ENCODE measurements around the gene MFAP4. TPM values are rescaled to one million over a fixed set of nuclear protein-coding genes. Genes with fewer than 3 reads are reported as not detected.

The MFAP4 gene
- total RNA-seq, 1 donor from 2014 or later, result 307 TPM

- Mint-ChIP-seq H3K4me3 (ENCODE audit: unreplicated experiment) (no peak overlapping the region), H3K27ac (ENCODE audit: unreplicated experiment) (no peak overlapping the region), H3K36me3 (ENCODE audit: low read depth) (no peaks in the 10 kb centered on the region), H3K27me3 (ENCODE audit: low read depth) (no peaks in the 10 kb centered on the region), H3K9me3 (ENCODE audit: low read depth) (no peaks in the 10 kb centered on the region), H3K4me1 (ENCODE audit: low read depth) (peaks cover 17% of the 10 kb centered on the region)
- no peak for DNase-seq (ENCODE audit: low spot score)
- no peak for TF ChIP-seq CTCF (IDR thresholded peaks at IDR 0.05)
Measured at GRCh38 chr17:19409066-19409465, 22.1 kb upstream of the MFAP4 start.

- no peak overlapping the region for H3K4me3 Mint-ChIP-seq (ENCODE audit: unreplicated experiment)
- no peak for DNase-seq (ENCODE audit: low spot score)
- no peaks in the 10 kb centered on the region for H3K36me3 Mint-ChIP-seq (ENCODE audit: low read depth)
Measured at GRCh38 chr17:19408346-19408710, 21.3 kb upstream of the MFAP4 start.

GRCh38 chr17:19407601-19408345, 20.8 kb upstream of the MFAP4 start:
- H3K9me3 Mint-ChIP-seq (ENCODE audit: low read depth), result no peaks in the 10 kb centered on the region
- peaks cover 17% of the 10 kb centered on the region for H3K4me1 Mint-ChIP-seq (ENCODE audit: low read depth)
- H3K27ac Mint-ChIP-seq (ENCODE audit: unreplicated experiment), result no peak overlapping the region
- no peaks in the 10 kb centered on the region for H3K27me3 Mint-ChIP-seq (ENCODE audit: low read depth)
- no peak overlapping the region for H3K4me3 Mint-ChIP-seq (ENCODE audit: unreplicated experiment)
- no peak for DNase-seq (ENCODE audit: low spot score)
- no peaks in the 10 kb centered on the region for H3K36me3 Mint-ChIP-seq (ENCODE audit: low read depth)
- no peak for TF ChIP-seq CTCF (IDR thresholded peaks at IDR 0.05)

More at GRCh38 chr17:19408346-19408710, 21.3 kb upstream of the MFAP4 start:
- peaks cover 17% of the 10 kb centered on the region for H3K4me1 Mint-ChIP-seq (ENCODE audit: low read depth)
- H3K9me3 Mint-ChIP-seq (ENCODE audit: low read depth), result no peaks in the 10 kb centered on the region
- no peaks in the 10 kb centered on the region for H3K27me3 Mint-ChIP-seq (ENCODE audit: low read depth)
- H3K27ac Mint-ChIP-seq (ENCODE audit: unreplicated experiment), result no peak overlapping the region
- TF ChIP-seq CTCF (IDR thresholded peaks at IDR 0.05), result no peak

- no peaks in the 10 kb centered on the region for H3K36me3 Mint-ChIP-seq (ENCODE audit: low read depth)
- no peak for DNase-seq (ENCODE audit: low spot score)
- H3K9me3 Mint-ChIP-seq (ENCODE audit: low read depth), result no peaks in the 10 kb centered on the region
- H3K27me3 Mint-ChIP-seq (ENCODE audit: low read depth), result no peaks in the 10 kb centered on the region
- peaks cover 11% of the 10 kb centered on the region for H3K4me1 Mint-ChIP-seq (ENCODE audit: low read depth)
- TF ChIP-seq CTCF (IDR thresholded peaks at IDR 0.05), result no peak
- H3K27ac Mint-ChIP-seq (ENCODE audit: unreplicated experiment), result no peak overlapping the region
- no peak overlapping the region for H3K4me3 Mint-ChIP-seq (ENCODE audit: unreplicated experiment)
Measured at GRCh38 chr17:19405114-19405513, 18.1 kb upstream of the MFAP4 start.

GRCh38 chr17:19404264-19404663, 17.3 kb upstream of the MFAP4 start:
- H3K9me3 Mint-ChIP-seq (ENCODE audit: low read depth), result no peaks in the 10 kb centered on the region
- no peak overlapping the region for H3K27ac Mint-ChIP-seq (ENCODE audit: unreplicated experiment)
- no peaks in the 10 kb centered on the region for H3K36me3 Mint-ChIP-seq (ENCODE audit: low read depth)
- DNase-seq (ENCODE audit: low spot score), result no peak
- no peak overlapping the region for H3K4me3 Mint-ChIP-seq (ENCODE audit: unreplicated experiment)
- H3K27me3 Mint-ChIP-seq (ENCODE audit: low read depth), result no peaks in the 10 kb centered on the region
- peaks cover 2% of the 10 kb centered on the region for H3K4me1 Mint-ChIP-seq (ENCODE audit: low read depth)
- no peak for TF ChIP-seq CTCF (IDR thresholded peaks at IDR 0.05)
